Endothelial cell of umbilical vein (primary cell): ENCODE measurements around the gene ETFA. TPM values are rescaled to one million over a fixed set of nuclear protein-coding genes. Genes with fewer than 3 reads are reported as not detected.

Experiments
- BruUV-seq: library from RNA; stranded (reverse); fragments of 400-500 nt; replicated peaks from 2 replicates; lab custom pipeline; 2021; lab: Mats Ljungman, UMichigan
- CTCF ChIA-PET: fragments of 300-600, 350-600 bp; sonication (Branson Sonifier 250); formaldehyde crosslinking; loops from one replicate; lab custom pipeline; 2021; ENCODE audit warnings: antibody characterized with exemption, inconsistent platforms; lab: Charles Lee
- POLR2A ChIA-PET: fragments of 300-600, 350-600 bp; sonication (Branson Sonifier 250); formaldehyde crosslinking; loops from one replicate; lab custom pipeline; 2021; ENCODE audit warnings: antibody characterized with exemption, inconsistent platforms; lab: Charles Lee
- DNase-seq: peaks from one replicate; pipeline ENCODE4 v3.0.0-alpha.2; 2011; ENCODE audit warnings: low read depth, low spot score
- FAIRE-seq: peaks from 2 replicates; lab custom pipeline; 2011; peaks lifted over from hg19 to GRCh38; lab: Jason Lieb, UNC
- H2AFZ ChIP-seq: 2 replicates; pipeline ENCODE4 v1.6.0; 2012; ENCODE audit warnings: low read depth, low read length, control low read depth, inconsistent platforms
- H3K27ac ChIP-seq: 2 replicates; pipeline ENCODE4 v1.5.1; 2011; ENCODE audit warnings: low read depth, mild to moderate bottlenecking, control low read depth, low read length, moderate library complexity; ENCODE audit not compliant: insufficient read depth
- H3K27me3 ChIP-seq, 2 experiments: 2 replicates each; pipeline versions ENCODE4 v1.6.0 to v1.6.1; 2011; ENCODE audit warnings: low read length in 2 of 2, mixed read lengths in 1 of 2; ENCODE audit not compliant: control insufficient read depth in 2 of 2, insufficient read depth in 2 of 2
- H3K36me3 ChIP-seq, 2 experiments: 2 replicates in 1 of 2; 3 replicates in 1 of 2; pipeline ENCODE4 v1.5.1; 2011; ENCODE audit warnings: low read length in 2 of 2, mild to moderate bottlenecking in 1 of 2, moderate library complexity in 1 of 2; ENCODE audit not compliant: control insufficient read depth in 2 of 2, insufficient read depth in 2 of 2; ENCODE audit errors: extremely low read depth in 1 of 2
- H3K4me1 ChIP-seq: 3 replicates; pipeline ENCODE4 v1.5.1; 2011; ENCODE audit warnings: mild to moderate bottlenecking, low read length; ENCODE audit not compliant: control insufficient read depth, insufficient read depth; ENCODE audit errors: extremely low read depth
- H3K4me2 ChIP-seq: 2 replicates; pipeline ENCODE4 v1.6.1; 2011; ENCODE audit warnings: low read length, control low read depth, mixed read lengths; ENCODE audit not compliant: insufficient read depth
- H3K4me3 ChIP-seq, 3 experiments: fragments of 200-600 bp in 1 of 3; sonication (generic), shearing (Covaris generic) in 1 of 3; replicated peaks in 1 of 3; 2 replicates each; pipeline ENCODE4 v1.5.1; 2011 to 2016; ENCODE audit warnings: control low read depth in 3 of 3, low read length in 3 of 3, mild to moderate bottlenecking in 2 of 3, inconsistent platforms in 1 of 3, low read depth in 1 of 3, moderate library complexity in 1 of 3; ENCODE audit not compliant: insufficient read depth in 1 of 3
- H3K79me2 ChIP-seq: 2 replicates; pipeline ENCODE4 v1.6.0; 2012; ENCODE audit warnings: low read length, inconsistent platforms; ENCODE audit not compliant: control insufficient read depth, insufficient read depth
- H3K9ac ChIP-seq: replicated peaks from 2 replicates; pipeline ENCODE3; 2011; ENCODE audit warnings: low read length, control low read depth; ENCODE audit not compliant: insufficient read depth; ENCODE audit errors: extremely low read depth
- H3K9me1 ChIP-seq: replicated peaks from 3 replicates; pipeline ENCODE4 v1.6.0; 2011; ENCODE audit warnings: mild to moderate bottlenecking, low read length; ENCODE audit not compliant: control insufficient read depth, insufficient read depth; ENCODE audit errors: extremely low read depth
- H3K9me3 ChIP-seq: replicated peaks from 2 replicates; pipeline ENCODE4 v1.5.1; 2012; ENCODE audit warnings: low read length, inconsistent platforms; ENCODE audit not compliant: control insufficient read depth, insufficient read depth
- H4K20me1 ChIP-seq: replicated peaks from 2 replicates; pipeline ENCODE3; 2011; ENCODE audit warnings: mild to moderate bottlenecking, low read length; ENCODE audit not compliant: control insufficient read depth, insufficient read depth; ENCODE audit errors: extremely low read depth
- EZH2 ChIP-seq: IDR thresholded peaks from 2 replicates; pipeline ENCODE4 v1.6.1; 2012; ENCODE audit warnings: borderline replicate concordance, low read depth, mild to moderate bottlenecking, moderate library complexity, low read length, inconsistent platforms; ENCODE audit not compliant: severe bottlenecking
- FOS ChIP-seq: IDR thresholded peaks from 2 replicates; pipeline ENCODE4 v1.6.1; 2011; ENCODE audit warnings: mild to moderate bottlenecking, low read length, moderate library complexity, borderline replicate concordance; ENCODE audit not compliant: insufficient read depth
- GATA2 ChIP-seq: IDR thresholded peaks from 2 replicates; pipeline ENCODE4 v1.7.0; 2011; ENCODE audit warnings: low read depth, mild to moderate bottlenecking, moderate library complexity, mixed read lengths, low read length; ENCODE audit not compliant: insufficient read length, insufficient read depth
- JUN ChIP-seq: IDR thresholded peaks from 2 replicates; pipeline ENCODE4 v1.6.1; 2011; ENCODE audit warnings: borderline replicate concordance, low read depth; ENCODE audit not compliant: insufficient read length, insufficient read depth
- MYC ChIP-seq: IDR thresholded peaks from one replicate; pipeline ENCODE4 v1.6.1; 2011; ENCODE audit warnings: mild to moderate bottlenecking, low read depth, low read length
- POLR2A ChIP-seq: IDR thresholded peaks from 2 replicates; pipeline ENCODE4 v1.6.1; 2012; ENCODE audit warnings: low read depth, mild to moderate bottlenecking, control low read depth, low read length
- POLR2AphosphoS5 ChIP-seq: IDR thresholded peaks from 2 replicates; pipeline ENCODE4 v1.6.1; 2012; ENCODE audit warnings: low read depth, mild to moderate bottlenecking, control low read depth, low read length, moderate library complexity; ENCODE audit not compliant: insufficient read depth
- dilution Hi-C: fragments of 300-500 bp; cut with MboI; formaldehyde crosslinking; loops from one replicate; pipeline ENCODE4 v1.15.0; 2019; ENCODE audit warnings: low sequenced_read_pairs; ENCODE audit not compliant: extremely low pct_ligation_motif_present
- intact Hi-C: fragments of 100-400 bp; cut with micrococcal nuclease; formaldehyde crosslinking; loops from one replicate; pipeline ENCODE4 v1.10.0; 2022
- polyA plus RNA-seq, 4 experiments: library from polyadenylated mRNA; depleted of rRNA in 3 of 4; stranded (reverse) in 3 of 4; unstranded in 1 of 4; fragments of >200 nt; gene quantifications; 2 replicates each; pipeline versions ENCODE4 v1.2.1 to v1.2.3, GENCODE V29; 2011 to 2012; ENCODE audit warnings: missing spikeins in 1 of 4
- total RNA-seq: library from RNA; stranded (reverse); gene quantifications from 2 replicates; pipeline ENCODE4 v1.2.3, GENCODE V29; 2021
- TF ChIP-seq, protein P1 (sequence below), 2 donors: IDR thresholded peaks; 1 replicate in 1 of 2; 2 replicates in 1 of 2; pipeline ENCODE4 v1.5.1; 2011; ENCODE audit warnings: low read length in 2 of 2, mild to moderate bottlenecking in 2 of 2, moderate library complexity in 2 of 2, control low read depth in 1 of 2, inconsistent platforms in 1 of 2, low read depth in 1 of 2; ENCODE audit not compliant: insufficient read depth in 1 of 2; ENCODE audit errors: extremely low read depth in 1 of 2
- TF ChIP-seq, protein P2 (sequence below): IDR thresholded peaks from 2 replicates; pipeline ENCODE4 v1.6.1; 2011; ENCODE audit not compliant: insufficient read depth, insufficient read length

Gene ETFA
- total and polyA plus RNA-seq, 2 donors (not counting 3 experiments of a cell fraction or from before 2014, with no cell fraction given) = 102 to 116 TPM

GRCh38 chr15:76360416-76360815, 49.1 kb upstream of the ETFA start:
- no TSS peak for BruUV-seq
- DNase-seq (no peak), FAIRE-seq (no peak)
- Histone ChIP-seq H3K27me3 (no peaks in the 10 kb centered on the region), H3K4me1 (no peaks in the 10 kb centered on the region), H2AFZ (no peak overlapping the region), H3K9me1 (no peaks in the 10 kb centered on the region), H4K20me1 (no peaks in the 10 kb centered on the region), H3K4me3 (no peak overlapping the region), H3K4me2 (no peak overlapping the region), H3K36me3 (no peaks in the 10 kb centered on the region), H3K27ac (no peak overlapping the region), H3K9ac (no peak overlapping the region), H3K79me2 (no peaks in the 10 kb centered on the region), H3K9me3 (no peaks in the 10 kb centered on the region)
- CTCF ChIA-PET = no interaction called here
- dilution Hi-C loops = no loop called here
- no peak for TF ChIP-seq POLR2AphosphoS5
- TF ChIP-seq, protein P1, sequence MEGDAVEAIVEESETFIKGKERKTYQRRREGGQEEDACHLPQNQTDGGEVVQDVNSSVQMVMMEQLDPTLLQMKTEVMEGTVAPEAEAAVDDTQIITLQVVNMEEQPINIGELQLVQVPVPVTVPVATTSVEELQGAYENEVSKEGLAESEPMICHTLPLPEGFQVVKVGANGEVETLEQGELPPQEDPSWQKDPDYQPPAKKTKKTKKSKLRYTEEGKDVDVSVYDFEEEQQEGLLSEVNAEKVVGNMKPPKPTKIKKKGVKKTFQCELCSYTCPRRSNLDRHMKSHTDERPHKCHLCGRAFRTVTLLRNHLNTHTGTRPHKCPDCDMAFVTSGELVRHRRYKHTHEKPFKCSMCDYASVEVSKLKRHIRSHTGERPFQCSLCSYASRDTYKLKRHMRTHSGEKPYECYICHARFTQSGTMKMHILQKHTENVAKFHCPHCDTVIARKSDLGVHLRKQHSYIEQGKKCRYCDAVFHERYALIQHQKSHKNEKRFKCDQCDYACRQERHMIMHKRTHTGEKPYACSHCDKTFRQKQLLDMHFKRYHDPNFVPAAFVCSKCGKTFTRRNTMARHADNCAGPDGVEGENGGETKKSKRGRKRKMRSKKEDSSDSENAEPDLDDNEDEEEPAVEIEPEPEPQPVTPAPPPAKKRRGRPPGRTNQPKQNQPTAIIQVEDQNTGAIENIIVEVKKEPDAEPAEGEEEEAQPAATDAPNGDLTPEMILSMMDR (IDR thresholded peaks at IDR 0.05; ENCODE audit: extremely low read depth in 1 of 2, insufficient read depth in 1 of 2, low read depth in 1 of 2, low read length in 2 of 2) = no peak
- TF ChIP-seq, protein P2, sequence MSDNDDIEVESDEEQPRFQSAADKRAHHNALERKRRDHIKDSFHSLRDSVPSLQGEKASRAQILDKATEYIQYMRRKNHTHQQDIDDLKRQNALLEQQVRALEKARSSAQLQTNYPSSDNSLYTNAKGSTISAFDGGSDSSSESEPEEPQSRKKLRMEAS = no peak
- no peak for TF ChIP-seq MYC
- no peak for TF ChIP-seq FOS
- TF ChIP-seq JUN = no peak
- no peak for TF ChIP-seq EZH2
- TF ChIP-seq GATA2 = no peak
- TF ChIP-seq POLR2A = no peak
- intact Hi-C loops = no loop called here
- POLR2A ChIA-PET = no interaction called here
